GM21515 (cell line): ENCODE data around the gene TNFRSF1B.

ENCODE experiments used
- ATAC-seq: cut with Tn5 transposase; IDR thresholded peaks from one replicate; pipeline ENCODE4 v1.9.1; 2021; ENCODE audit not compliant: unreplicated experiment

The TNFRSF1B gene

GRCh38 chr1:12188657-12189327, 22.0 kb downstream of the TNFRSF1B start:
- no peak for ATAC-seq

- no peak for ATAC-seq
Measured at GRCh38 chr1:12189328-12189682, 22.5 kb downstream of the TNFRSF1B start.

DNA sequence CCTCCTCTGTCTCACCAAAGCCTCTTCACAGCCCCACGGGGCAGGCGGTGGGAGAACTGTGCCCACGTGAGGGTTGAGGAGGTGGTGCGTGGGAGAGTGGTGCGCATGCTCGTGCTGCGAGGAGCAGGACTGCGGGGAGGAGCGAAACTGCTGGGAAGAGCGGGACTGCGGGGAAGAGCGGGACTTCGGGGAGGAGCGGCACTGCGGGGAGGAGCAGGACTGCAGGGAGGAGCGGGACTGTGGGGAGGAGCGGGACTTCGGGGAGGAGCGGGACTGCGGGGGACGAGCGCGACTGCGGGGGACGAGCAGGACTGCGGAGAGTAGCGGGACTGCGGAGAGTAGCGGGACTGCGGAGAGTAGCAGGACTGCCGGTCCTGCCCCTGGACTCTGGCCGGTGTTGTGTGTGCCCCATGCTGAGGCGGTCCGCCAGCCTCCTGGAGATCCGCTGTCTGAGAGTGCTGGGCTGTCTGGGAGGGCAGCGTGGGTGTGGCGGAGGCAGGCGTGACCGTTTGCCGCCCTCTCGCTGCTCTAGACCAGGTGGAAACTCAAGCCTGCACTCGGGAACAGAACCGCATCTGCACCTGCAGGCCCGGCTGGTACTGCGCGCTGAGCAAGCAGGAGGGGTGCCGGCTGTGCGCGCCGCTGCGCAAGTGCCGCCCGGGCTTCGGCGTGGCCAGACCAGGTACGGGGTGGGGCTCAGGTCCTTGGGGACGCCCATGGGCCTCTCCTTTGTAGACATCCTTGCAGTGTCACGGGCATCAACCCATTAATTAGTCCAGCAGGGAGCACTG, 24.6 kb downstream of the TNFRSF1B start:
- no peak for ATAC-seq

DNA sequence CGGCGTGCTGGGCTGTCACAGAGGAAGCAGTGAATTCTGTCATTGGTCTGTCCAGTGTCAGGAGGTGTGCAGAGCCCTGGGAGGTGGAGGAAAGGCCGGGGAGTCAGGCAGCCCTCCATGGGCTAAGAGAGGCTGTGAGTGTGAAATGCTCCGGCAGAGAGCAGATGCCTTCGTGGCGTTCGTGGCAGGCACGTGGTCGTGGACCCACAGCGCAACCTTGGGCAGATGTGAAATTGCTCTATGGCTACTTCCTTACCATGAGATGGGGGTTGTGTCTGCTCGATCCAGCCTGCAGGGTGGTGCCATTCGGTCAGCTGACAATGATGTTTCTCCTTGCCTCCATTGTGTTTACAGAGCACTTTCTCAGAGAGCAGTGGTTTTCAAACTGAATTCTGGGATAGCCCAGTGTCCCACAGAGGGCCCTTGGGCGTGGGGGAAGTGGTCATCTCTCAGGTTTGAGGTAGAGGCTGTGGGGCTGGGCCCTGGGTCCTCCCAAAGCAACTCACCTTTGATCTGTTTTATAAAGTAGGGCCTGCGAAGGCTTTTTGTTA, 27.9 kb downstream of the TNFRSF1B start:
- ATAC-seq: no peak

- ATAC-seq: no peak
Measured at GRCh38 chr1:12195416-12195815, 28.6 kb downstream of the TNFRSF1B start.

DNA sequence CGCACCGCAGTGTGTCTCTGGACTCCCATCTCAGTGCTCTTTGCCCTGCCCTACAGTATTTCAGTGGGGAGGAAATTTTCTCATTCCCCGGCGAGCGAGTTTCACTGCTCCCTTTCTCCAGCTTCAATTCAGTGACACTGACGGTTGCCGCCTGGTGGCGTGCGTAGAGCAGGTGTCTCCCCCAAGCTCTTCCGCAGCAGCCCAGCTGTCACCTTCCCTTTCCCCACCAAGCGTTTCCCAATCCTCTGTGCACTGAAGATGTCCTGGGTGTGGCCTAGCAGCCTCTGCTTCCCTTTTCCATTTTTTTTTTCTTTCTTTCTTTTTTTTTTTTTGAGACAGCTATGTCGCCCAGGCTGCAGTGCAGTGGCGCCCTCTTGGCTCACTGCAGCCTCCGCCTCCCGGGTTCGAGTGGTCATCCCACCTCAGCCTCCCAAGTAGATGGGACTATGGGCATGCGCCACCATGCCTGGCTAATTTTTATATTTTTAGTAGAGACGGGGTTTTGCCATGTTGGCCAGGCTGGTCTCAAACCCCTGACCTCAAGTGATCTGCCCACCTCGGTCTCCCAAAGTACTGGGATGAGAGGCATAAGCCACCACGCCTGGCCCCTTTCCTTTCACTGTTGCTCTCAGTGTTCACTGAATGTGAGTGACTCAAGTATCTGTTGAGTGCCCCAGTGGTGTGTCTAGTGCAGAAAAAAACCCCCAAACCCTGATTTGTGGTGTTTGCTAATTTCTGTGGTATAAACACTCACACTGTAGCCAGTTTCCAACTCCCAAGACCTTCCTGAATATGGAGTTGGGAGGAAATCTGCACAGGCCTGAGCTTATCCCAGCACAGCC, 30.1 kb downstream of the TNFRSF1B start:
- ATAC-seq: no peak

DNA sequence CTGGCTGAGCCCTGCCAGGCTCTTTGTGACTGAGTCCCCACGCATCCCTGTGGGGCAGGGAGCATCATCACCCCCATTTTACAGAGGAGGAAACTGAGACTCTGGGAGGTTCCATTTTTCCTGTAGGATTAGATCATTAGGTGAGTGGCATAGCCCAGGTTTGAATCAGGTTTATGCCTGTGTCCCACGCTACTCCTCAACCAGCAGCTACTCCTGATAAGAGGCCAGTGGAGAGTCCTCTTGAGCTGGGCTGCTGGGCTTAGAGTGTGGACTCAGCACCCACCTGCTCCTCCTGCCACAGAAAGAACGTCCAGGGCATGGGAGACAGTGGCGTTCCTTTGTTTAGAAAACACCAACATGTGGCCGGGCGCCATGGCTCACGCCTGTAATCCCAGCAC, 30.7 kb downstream of the TNFRSF1B start:
- ATAC-seq: no peak

DNA sequence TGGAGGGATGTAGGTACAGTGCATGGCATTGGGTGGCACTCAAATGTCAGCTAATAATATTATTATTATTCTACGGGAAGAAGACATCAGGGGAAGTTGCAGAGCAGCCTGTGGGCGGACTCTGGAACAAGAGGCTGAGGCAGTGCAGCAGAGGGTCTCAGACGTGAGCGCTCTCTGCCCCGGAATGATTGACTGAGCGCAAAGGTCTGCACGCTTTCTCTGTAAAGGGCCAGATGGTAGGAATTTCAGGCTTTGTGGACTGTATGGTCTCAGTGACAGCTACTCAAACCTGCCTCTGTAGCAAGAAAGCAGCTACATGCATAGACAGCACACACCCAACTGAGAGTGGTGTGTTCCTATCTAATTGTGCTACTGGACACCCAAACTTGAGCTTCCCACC, 33.4 kb downstream of the TNFRSF1B start:
- ATAC-seq: no peak

GRCh38 chr1:12201352-12202189, 34.8 kb downstream of the TNFRSF1B start:
- ATAC-seq: no peak

- no peak for ATAC-seq
Measured at GRCh38 chr1:12202190-12202497, 35.4 kb downstream of the TNFRSF1B start.

DNA sequence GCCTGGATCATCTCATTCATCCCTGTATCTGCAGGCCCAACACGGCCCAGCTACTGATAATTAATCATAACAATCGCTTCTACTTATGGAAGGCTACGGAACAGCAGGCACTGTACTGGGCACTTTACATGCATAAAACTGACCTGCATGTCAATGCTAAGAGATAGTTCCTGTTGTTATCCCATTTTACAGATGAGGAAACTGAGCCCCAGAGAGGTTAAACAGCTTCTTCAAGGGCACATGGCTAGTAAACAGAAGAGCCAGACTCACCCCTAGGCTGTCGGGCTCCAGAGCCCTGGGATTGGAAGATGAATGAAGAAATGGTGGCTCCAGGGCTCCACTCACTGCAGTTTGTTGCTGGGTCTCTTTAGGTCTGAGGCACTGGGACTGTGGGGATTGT, 35.8 kb downstream of the TNFRSF1B start:
- ATAC-seq: no peak

GRCh38 chr1:12203216-12204007, 36.6 kb downstream of the TNFRSF1B start:
- ATAC-seq: no peak

DNA sequence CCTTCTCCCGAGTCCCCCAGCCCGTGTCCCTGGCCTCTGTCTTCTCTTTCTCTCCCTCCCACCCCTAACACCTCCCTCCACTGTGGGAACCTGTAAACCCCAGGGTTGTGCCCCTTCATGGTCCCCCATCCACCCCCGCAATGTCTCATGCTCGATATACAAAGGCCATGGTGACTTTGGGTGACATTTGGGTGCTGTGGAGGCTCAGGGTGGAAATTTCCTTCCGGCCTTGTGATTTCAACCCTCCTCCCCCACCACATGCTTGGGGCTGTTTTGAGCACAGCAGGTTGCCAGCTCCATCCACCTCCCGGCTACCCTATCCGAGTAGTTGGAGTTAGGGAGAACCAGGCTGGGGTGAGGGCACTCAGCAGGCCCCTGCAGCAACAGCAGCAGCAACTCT, 37.3 kb downstream of the TNFRSF1B start:
- no peak for ATAC-seq

- no peak for ATAC-seq
Measured at GRCh38 chr1:12204754-12205658, 38.2 kb downstream of the TNFRSF1B start.

- no peak for ATAC-seq
Measured at GRCh38 chr1:12206238-12206637, 39.4 kb downstream of the TNFRSF1B start.

GRCh38 chr1:12206792-12207424, 40.1 kb downstream of the TNFRSF1B start:
- no peak for ATAC-seq

- ATAC-seq: no peak
Measured at GRCh38 chr1:12208271-12208670, 41.5 kb downstream of the TNFRSF1B start.

DNA sequence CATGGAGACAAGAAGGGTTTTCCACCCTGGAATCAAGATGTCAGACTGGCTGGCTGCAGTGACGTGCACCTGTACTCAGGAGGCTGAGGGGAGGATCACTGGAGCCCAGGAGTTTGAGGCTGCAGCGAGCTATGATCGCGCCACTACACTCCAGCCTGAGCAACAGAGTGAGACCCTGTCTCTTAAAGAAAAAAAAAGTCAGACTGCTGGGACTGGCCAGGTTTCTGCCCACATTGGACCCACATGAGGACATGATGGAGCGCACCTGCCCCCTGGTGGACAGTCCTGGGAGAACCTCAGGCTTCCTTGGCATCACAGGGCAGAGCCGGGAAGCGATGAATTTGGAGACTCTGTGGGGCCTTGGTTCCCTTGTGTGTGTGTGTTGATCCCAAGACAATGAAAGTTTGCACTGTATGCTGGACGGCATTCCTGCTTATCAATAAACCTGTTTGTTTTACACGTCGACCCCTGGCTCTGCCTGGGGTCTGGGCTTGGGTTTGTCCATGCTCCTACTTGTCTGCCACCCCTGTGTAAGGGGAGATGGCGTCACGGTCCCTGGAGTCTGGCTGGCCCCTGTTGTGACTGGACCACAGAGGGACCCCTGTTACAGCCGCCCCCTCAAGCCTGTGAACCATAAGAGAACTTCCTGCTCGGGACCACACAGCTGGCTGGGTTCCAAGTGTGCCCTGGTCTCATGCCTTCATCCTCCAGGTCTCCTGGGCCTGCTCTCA, 42.1 kb downstream of the TNFRSF1B start:
- ATAC-seq: no peak
